Testis (tissue), 3 donors: Measurements from ENCODE around the gene TIAM2. TPM values are rescaled to one million over a fixed set of nuclear protein-coding genes. Genes with fewer than 3 reads are reported as not detected.

Experiments used
- DNase-seq: peaks from one replicate; pipeline ENCODE4 v3.0.0-alpha.2; 2019
- H3K27ac ChIP-seq, 2 donors: fragments of 200-600 bp; sonication (generic); one replicate each; pipeline ENCODE4 v1.5.1; 2019
- H3K27me3 ChIP-seq: fragments of 200-600 bp; sonication (generic); one replicate; pipeline ENCODE4 v1.5.1; 2019
- H3K36me3 ChIP-seq: fragments of 200-600 bp; sonication (generic); one replicate; pipeline ENCODE4 v1.5.1; 2017; ENCODE audit warnings: low read depth; ENCODE audit errors: missing control alignments
- H3K4me1 ChIP-seq: fragments of 200-600 bp; sonication (generic); one replicate; pipeline ENCODE4 v1.5.1; 2019
- H3K4me3 ChIP-seq, 2 donors: fragments of 200-600 bp; sonication (generic); one replicate each; pipeline ENCODE4 v1.5.1; 2017 to 2019
- H3K9me3 ChIP-seq: fragments of 200-600 bp; sonication (generic); one replicate; pipeline ENCODE4 v1.5.1; 2017
- POLR2A ChIP-seq: fragments of 450-650 bp; IDR thresholded peaks from one replicate; pipeline ENCODE4 v1.6.1; 2017; ENCODE audit warnings: antibody characterized with exemption, mild to moderate bottlenecking, moderate library complexity
- WGBS, 2 donors: methylation state at CpG; one replicate each; pipeline ENCODE4 v1.1.5; 2018; 5-methylcytosine and 5-hydroxymethylcytosine counted together
- intact Hi-C: fragments of 100-400 bp; cut with DNase I; formaldehyde crosslinking; loops from one replicate; pipeline ENCODE4 v1.15.1; 2023; ENCODE audit warnings: low total_unique reads
- polyA plus RNA-seq: library from polyadenylated mRNA; stranded (reverse); fragments of 350-450 nt; fragmentation: Illumina TruSeq; extraction: RNeasy Lipid Tissue Mini Kit (QIAGEN cat#74804); gene quantifications from one replicate; pipeline ENCODE4 v1.2.3, GENCODE V29; 2014; ENCODE audit warnings: low read depth, low replicate concordance; ENCODE audit not compliant: insufficient read depth
- total RNA-seq, 2 donors: library from RNA; depleted of rRNA; stranded (reverse); fragments of >200 nt; gene quantifications; one replicate each; pipeline ENCODE4 v1.2.3, GENCODE V29; 2016
- TF ChIP-seq, protein P1 (sequence below), 3 experiments: fragments of 450-650 bp in 2 of 3; fragments of 200-600 bp in 1 of 3; sonication (generic) in 1 of 3; IDR thresholded peaks; one replicate each; pipeline ENCODE4 v1.5.1; 2016 to 2019; ENCODE audit warnings: antibody characterized with exemption in 3 of 3, mild to moderate bottlenecking in 2 of 3, moderate library complexity in 1 of 3

The TIAM2 gene
- total and polyA plus RNA-seq, 3 donors from 2014 or later: 22.7 to 43.8 (median 38.0) TPM

DNA sequence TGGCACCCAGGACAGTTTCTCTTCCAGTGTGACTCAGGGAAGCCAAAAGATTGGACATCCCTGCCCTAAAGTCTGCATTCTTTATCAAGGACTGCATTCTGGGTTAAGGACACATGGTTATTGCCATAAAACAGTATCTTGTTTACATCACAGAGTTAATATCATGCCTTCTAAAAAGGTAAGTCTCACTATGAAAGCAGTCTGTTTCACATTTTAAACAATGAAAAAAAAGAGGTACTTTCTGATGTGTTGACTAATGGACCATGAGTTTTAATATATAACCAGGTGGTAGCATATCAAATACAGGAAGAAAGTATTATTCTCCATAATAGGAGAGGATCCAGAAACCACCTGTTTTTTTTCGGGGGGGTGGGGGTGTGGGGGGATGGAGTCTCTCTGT lies 93.7 kb downstream of the TIAM2 start:
- Histone ChIP-seq H3K27me3 (no peaks in the 10 kb centered on the region), H3K4me3 (no peak overlapping the region), H3K27ac (no peak overlapping the region), H3K36me3 (no peaks in the 10 kb centered on the region), H3K4me1 (no peaks in the 10 kb centered on the region), H3K9me3 (no peaks in the 10 kb centered on the region)
- TF ChIP-seq, protein P1, sequence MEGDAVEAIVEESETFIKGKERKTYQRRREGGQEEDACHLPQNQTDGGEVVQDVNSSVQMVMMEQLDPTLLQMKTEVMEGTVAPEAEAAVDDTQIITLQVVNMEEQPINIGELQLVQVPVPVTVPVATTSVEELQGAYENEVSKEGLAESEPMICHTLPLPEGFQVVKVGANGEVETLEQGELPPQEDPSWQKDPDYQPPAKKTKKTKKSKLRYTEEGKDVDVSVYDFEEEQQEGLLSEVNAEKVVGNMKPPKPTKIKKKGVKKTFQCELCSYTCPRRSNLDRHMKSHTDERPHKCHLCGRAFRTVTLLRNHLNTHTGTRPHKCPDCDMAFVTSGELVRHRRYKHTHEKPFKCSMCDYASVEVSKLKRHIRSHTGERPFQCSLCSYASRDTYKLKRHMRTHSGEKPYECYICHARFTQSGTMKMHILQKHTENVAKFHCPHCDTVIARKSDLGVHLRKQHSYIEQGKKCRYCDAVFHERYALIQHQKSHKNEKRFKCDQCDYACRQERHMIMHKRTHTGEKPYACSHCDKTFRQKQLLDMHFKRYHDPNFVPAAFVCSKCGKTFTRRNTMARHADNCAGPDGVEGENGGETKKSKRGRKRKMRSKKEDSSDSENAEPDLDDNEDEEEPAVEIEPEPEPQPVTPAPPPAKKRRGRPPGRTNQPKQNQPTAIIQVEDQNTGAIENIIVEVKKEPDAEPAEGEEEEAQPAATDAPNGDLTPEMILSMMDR (IDR thresholded peaks at IDR 0.05): no peak
- TF ChIP-seq POLR2A: no peak
- intact Hi-C loops: no loop called here
- DNase-seq: no peak
- 84 to 93% methylated on average over 1 of the region's 1 CpG for WGBS, 2 donors

- intact Hi-C loops: no loop called here
- TF ChIP-seq POLR2A: no peak
- TF ChIP-seq, protein P1 (IDR thresholded peaks at IDR 0.05): no peak
- H3K36me3 ChIP-seq: no peaks in the 10 kb centered on the region
- DNase-seq: no peak
- no peaks in the 10 kb centered on the region for H3K4me1 ChIP-seq
- 97% methylated on average over 4 of the region's 4 CpGs for WGBS, 2 donors
- no peak overlapping the region for H3K4me3 ChIP-seq
- H3K27me3 ChIP-seq: no peaks in the 10 kb centered on the region
- H3K9me3 ChIP-seq: no peaks in the 10 kb centered on the region
- H3K27ac ChIP-seq: no peak overlapping the region
Measured at GRCh38 chr6:155089746-155090145, 94.6 kb downstream of the TIAM2 start.

DNA sequence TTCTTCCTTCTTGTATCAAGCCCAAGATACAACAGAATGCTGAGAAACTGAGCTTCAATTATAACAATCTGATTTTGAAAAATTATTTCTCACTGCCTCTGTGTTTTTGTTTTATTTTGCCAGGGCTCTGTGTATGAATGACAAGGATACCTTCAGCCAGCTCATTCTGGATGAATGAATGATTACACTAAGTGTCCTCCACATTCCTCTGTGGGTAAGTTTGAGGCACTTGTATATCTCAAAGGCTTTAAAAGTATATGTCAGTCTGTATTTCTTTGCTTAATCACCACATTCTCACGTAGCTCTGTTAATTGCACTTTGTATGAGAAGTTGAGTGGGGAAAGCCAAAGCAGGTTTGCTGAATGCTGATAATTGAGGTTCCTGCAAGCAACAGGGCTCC lies 95.1 kb downstream of the TIAM2 start:
- H3K27me3 ChIP-seq: no peaks in the 10 kb centered on the region
- H3K4me1 ChIP-seq: no peaks in the 10 kb centered on the region
- H3K4me3 ChIP-seq: no peak overlapping the region
- H3K36me3 ChIP-seq: no peaks in the 10 kb centered on the region
- no peaks in the 10 kb centered on the region for H3K9me3 ChIP-seq
- intact Hi-C loops: no loop called here
- TF ChIP-seq POLR2A: no peak
- TF ChIP-seq, protein P1 (IDR thresholded peaks at IDR 0.05): no peak
- DNase-seq: no peak
- no peak overlapping the region for H3K27ac ChIP-seq
- 70 to 88% methylated on average over 1 of the region's 1 CpG for WGBS, 2 donors

DNA sequence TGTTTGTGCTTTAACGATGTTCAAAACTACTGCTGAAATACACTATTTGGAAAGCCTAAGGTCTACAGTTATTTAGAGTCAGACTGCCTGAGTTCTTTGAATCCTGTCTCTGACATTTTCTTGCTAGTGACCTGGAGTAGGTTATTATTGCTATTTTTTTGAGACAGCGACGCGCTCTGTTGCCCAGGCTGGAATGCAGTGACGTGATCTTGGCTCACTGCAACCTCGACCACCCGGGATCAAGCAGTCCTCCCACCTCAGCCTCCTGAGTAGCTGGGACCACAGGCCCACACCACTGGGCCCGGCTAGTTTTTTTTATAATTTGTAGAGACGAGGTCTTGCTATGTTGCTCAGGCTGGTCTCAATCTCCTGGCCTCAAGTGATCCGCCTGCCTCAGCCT lies 96.6 kb downstream of the TIAM2 start:
- DNase-seq: no peak
- TF ChIP-seq, protein P1 (IDR thresholded peaks at IDR 0.05): no peak
- Histone ChIP-seq H3K9me3 (no peaks in the 10 kb centered on the region), H3K27ac (no peak overlapping the region), H3K4me3 (no peak overlapping the region), H3K4me1 (no peaks in the 10 kb centered on the region), H3K36me3 (no peaks in the 10 kb centered on the region), H3K27me3 (no peaks in the 10 kb centered on the region)
- intact Hi-C loops: no loop called here
- 86 to 93% methylated on average over 10 of the region's 10 CpGs for WGBS, 2 donors

- TF ChIP-seq, protein P1 (IDR thresholded peaks at IDR 0.05): no peak
- no peak for TF ChIP-seq POLR2A
- intact Hi-C loops: no loop called here
- no peaks in the 10 kb centered on the region for H3K9me3 ChIP-seq
- WGBS, 2 donors: 87 to 96% methylated on average over 7 of the region's 7 CpGs
- H3K4me1 ChIP-seq: no peaks in the 10 kb centered on the region
- H3K4me3 ChIP-seq: no peak overlapping the region
- no peaks in the 10 kb centered on the region for H3K36me3 ChIP-seq
- H3K27me3 ChIP-seq: no peaks in the 10 kb centered on the region
- no peak overlapping the region for H3K27ac ChIP-seq
- no peak for DNase-seq
Measured at GRCh38 chr6:155093430-155093829, 98.3 kb downstream of the TIAM2 start.
